DMS153 (cell line): ENCODE results near the gene PPP1R8.

Source experiments
- DNase-seq: peaks from one replicate; lab custom pipeline; 2025; lab: John Stamatoyannopoulos, UW

The PPP1R8 gene

GRCh38 chr1:27894521-27894920, 63.9 kb downstream of the PPP1R8 start:
- DNase-seq: no peak
